Measurements from ENCODE around the gene POU2F3.

GRCh38 chr11:120230433-120231071, 9.4 kb upstream of the POU2F3 start:
- TF ChIP-seq, protein P1, sequence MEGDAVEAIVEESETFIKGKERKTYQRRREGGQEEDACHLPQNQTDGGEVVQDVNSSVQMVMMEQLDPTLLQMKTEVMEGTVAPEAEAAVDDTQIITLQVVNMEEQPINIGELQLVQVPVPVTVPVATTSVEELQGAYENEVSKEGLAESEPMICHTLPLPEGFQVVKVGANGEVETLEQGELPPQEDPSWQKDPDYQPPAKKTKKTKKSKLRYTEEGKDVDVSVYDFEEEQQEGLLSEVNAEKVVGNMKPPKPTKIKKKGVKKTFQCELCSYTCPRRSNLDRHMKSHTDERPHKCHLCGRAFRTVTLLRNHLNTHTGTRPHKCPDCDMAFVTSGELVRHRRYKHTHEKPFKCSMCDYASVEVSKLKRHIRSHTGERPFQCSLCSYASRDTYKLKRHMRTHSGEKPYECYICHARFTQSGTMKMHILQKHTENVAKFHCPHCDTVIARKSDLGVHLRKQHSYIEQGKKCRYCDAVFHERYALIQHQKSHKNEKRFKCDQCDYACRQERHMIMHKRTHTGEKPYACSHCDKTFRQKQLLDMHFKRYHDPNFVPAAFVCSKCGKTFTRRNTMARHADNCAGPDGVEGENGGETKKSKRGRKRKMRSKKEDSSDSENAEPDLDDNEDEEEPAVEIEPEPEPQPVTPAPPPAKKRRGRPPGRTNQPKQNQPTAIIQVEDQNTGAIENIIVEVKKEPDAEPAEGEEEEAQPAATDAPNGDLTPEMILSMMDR (IDR thresholded peaks at IDR 0.05), result no peak
- TF ChIP-seq POLR2A (IDR thresholded peaks at IDR 0.05), result no peak

Measured in stomach (tissue), 4 donors.